ENCODE measurements around the gene KCTD3.

KCTD3 gene

GRCh38 chr1:215665215-215665614 lies 98.1 kb downstream of the KCTD3 start:
- Histone ChIP-seq H3K27me3 (ENCODE audit: control insufficient read depth in 5 of 5, insufficient read depth in 4 of 5, low read length in 5 of 5) (peaks cover 0 to 3% (median 0%) of the 10 kb centered on the region in 5 donors), H3K9me3 (ENCODE audit: control insufficient read depth in 5 of 5, low read length in 5 of 5) (no peaks in the 10 kb centered on the region), H3K4me1 (ENCODE audit: control insufficient read depth in 5 of 5, insufficient read depth in 5 of 5, low read length in 5 of 5) (no peaks in the 10 kb centered on the region), H3K9ac (ENCODE audit: low read length in 5 of 5) (no peak overlapping the region), H3K36me3 (ENCODE audit: control insufficient read depth in 5 of 5, insufficient read depth in 5 of 5, low read length in 5 of 5) (no peaks in the 10 kb centered on the region), H3K4me3 (ENCODE audit: low read depth in 1 of 5, low read length in 5 of 5) (no peak overlapping the region), H3K27ac (ENCODE audit: low read depth, low read length) (no peak overlapping the region)

DNA sequence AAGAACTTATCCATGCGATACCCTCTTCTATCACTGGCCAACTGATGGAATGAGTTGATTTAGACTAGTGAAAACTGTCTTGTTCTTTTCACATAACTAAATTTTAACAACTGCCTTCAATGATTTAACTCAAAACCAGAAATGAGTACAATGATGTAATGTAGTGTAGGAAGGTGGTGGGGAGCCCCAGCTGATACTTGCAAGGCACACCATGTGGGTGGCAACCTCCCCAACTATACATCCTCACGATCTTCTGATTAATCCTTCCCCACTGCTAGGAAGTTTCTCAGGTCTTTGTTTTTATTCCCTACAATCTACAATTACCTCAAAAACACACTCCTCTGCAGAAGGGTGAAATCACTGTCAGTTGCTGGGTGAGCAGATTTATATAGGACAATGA lies 100.7 kb downstream of the KCTD3 start:
- peaks cover 0 to 3% (median 0%) of the 10 kb centered on the region in 5 donors for H3K27me3 ChIP-seq (ENCODE audit: control insufficient read depth in 5 of 5, insufficient read depth in 4 of 5, low read length in 5 of 5)
- no peaks in the 10 kb centered on the region for H3K36me3 ChIP-seq (ENCODE audit: control insufficient read depth in 5 of 5, insufficient read depth in 5 of 5, low read length in 5 of 5)
- no peak overlapping the region for H3K9ac ChIP-seq (ENCODE audit: low read length in 5 of 5)
- H3K9me3 ChIP-seq (ENCODE audit: control insufficient read depth in 5 of 5, low read length in 5 of 5), result no peaks in the 10 kb centered on the region
- no peaks in the 10 kb centered on the region for H3K4me1 ChIP-seq (ENCODE audit: control insufficient read depth in 5 of 5, insufficient read depth in 5 of 5, low read length in 5 of 5)
- H3K27ac ChIP-seq (ENCODE audit: low read depth, low read length), result no peak overlapping the region
- H3K4me3 ChIP-seq (ENCODE audit: low read depth in 1 of 5, low read length in 5 of 5), result no peak overlapping the region

DNA sequence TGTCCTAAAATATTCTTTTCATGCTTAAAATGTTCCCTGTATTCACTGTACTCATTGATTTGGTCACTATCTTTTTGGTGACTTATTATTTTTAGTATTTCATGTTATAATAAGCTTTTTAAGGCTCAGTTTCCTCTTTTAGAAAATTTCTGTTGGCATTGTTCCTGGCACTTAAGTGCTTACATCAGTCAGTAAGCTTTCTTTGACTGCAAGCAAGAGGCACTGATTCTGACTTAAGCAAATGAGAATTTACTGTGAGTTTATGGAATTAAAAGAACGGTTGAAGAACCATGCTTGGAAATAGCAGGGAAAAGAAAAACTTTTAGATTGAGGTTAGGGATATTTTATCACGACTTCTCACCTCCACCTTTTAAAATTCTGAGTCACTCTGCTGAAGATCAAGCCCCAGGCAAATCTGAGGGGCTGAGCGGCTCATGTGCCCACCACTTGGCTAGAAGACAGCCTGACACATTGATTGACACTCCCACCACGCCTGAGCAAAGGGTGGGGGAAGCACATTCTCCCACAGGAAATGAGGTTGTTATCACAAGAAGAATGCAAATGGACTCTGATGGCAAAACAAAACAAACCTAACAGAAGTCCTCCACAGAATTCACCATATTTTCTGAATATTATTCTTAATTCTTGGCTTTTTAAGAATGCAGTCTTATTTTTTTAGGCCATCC lies 102.8 kb downstream of the KCTD3 start:
- Histone ChIP-seq H3K9ac (ENCODE audit: low read length in 5 of 5) (no peak overlapping the region), H3K27ac (ENCODE audit: low read depth, low read length) (no peak overlapping the region), H3K9me3 (ENCODE audit: control insufficient read depth in 5 of 5, low read length in 5 of 5) (no peaks in the 10 kb centered on the region), H3K4me3 (ENCODE audit: low read depth in 1 of 5, low read length in 5 of 5) (no peak overlapping the region), H3K4me1 (ENCODE audit: control insufficient read depth in 5 of 5, insufficient read depth in 5 of 5, low read length in 5 of 5) (no peaks in the 10 kb centered on the region), H3K27me3 (ENCODE audit: control insufficient read depth in 5 of 5, insufficient read depth in 4 of 5, low read length in 5 of 5) (no peaks in the 10 kb centered on the region), H3K36me3 (ENCODE audit: control insufficient read depth in 5 of 5, insufficient read depth in 5 of 5, low read length in 5 of 5) (no peaks in the 10 kb centered on the region)

All from subcutaneous abdominal adipose tissue (tissue), 5 donors.